ENCODE results near the gene TMEM143. TPM values are rescaled to one million over a fixed set of nuclear protein-coding genes. Genes with fewer than 3 reads are reported as not detected.

Gene TMEM143
- total and polyA plus RNA-seq, 2 of the 8 experiments (the other 6 are each of a cell fraction or from before 2014, with no cell fraction given), result 14.2 to 19.1 TPM

GRCh38 chr19:48405010-48405659 is 41.4 kb upstream of the TMEM143 start:
- Histone ChIP-seq H3K4me1 (replicated peaks in 1 of 4; ENCODE audit: control insufficient read depth in 3 of 4, insufficient read depth in 4 of 4, low read length in 3 of 4) (peaks cover 9 to 14% (median 11%) of the 10 kb centered on the region in 4 experiments; a peak in 6 of 7 replicates), H3K9me3 (ENCODE audit: insufficient read depth in 2 of 2, low read depth in 1 of 2, low read length in 1 of 2) (no peaks in the 10 kb centered on the region), H4K91ac (replicated peaks; ENCODE audit: insufficient read length, low read length) (no peak overlapping the region), H3K23ac (ENCODE audit: insufficient read length) (no peak overlapping the region), H3K79me2 (ENCODE audit: control insufficient read depth in 1 of 2, insufficient read depth in 2 of 2, low read length in 2 of 2) (no peaks in the 10 kb centered on the region), H3K4ac (replicated peaks; ENCODE audit: insufficient read length, low read depth, low read length) (no peak overlapping the region), H3K4me3 (ENCODE audit: extremely low read depth in 1 of 4, insufficient read depth in 2 of 4, low read depth in 3 of 4, low read length in 4 of 4) (no peak overlapping the region), H3K27ac (ENCODE audit: low read depth, low read length) (no peak overlapping the region), H2BK20ac (ENCODE audit: low read length) (no peak overlapping the region), H2BK5ac (ENCODE audit: low read depth, low read length) (no peak overlapping the region; the same call in 1 of the 2 replicates), H3K56ac (replicated peaks; ENCODE audit: insufficient read length, low read depth, low read length) (no peak overlapping the region), H2BK12ac (ENCODE audit: low read depth, low read length) (peak overlapping the region; percentile 82; the same call in 1 of the 2 replicates), H3K9ac (replicated peaks in 1 of 4; ENCODE audit: extremely low read depth in 1 of 4, low read depth in 3 of 4, low read length in 3 of 4) (no peak overlapping the region), H2AFZ (ENCODE audit: low read length) (no peak overlapping the region), H3K36me3 (ENCODE audit: control insufficient read depth in 2 of 4, insufficient read depth in 4 of 4, low read length in 3 of 4) (no peaks in the 10 kb centered on the region), H2AK5ac (ENCODE audit: low read depth, low read length) (no peak overlapping the region), H4K5ac (ENCODE audit: insufficient read length, low read depth, low read length) (no peak overlapping the region), H2BK120ac (replicated peaks; ENCODE audit: low read depth, low read length) (no peak overlapping the region), H3K27me3 (replicated peaks in 1 of 4; ENCODE audit: control insufficient read depth in 3 of 4, extremely low read depth in 1 of 4, insufficient read depth in 3 of 4, low read length in 3 of 4) (no peaks in the 10 kb centered on the region), H3K4me2 (ENCODE audit: insufficient read depth in 1 of 2, low read depth in 2 of 2, low read length in 2 of 2) (no peak overlapping the region), H3K18ac (ENCODE audit: extremely low read depth, low read length) (no peak overlapping the region), H3K23me2 (ENCODE audit: low read depth, low read length) (peaks cover 4% of the 10 kb centered on the region), H2BK15ac (ENCODE audit: low read length) (no peak overlapping the region; the same call in 1 of the 2 replicates), H3K79me1 (ENCODE audit: low read depth, low read length) (no peaks in the 10 kb centered on the region; the same call in none of the 2 replicates), H3K14ac (ENCODE audit: insufficient read length) (no peak overlapping the region), H4K8ac (ENCODE audit: extremely low read depth, insufficient read depth, low read length) (no peak overlapping the region), H4K20me1 (replicated peaks in 1 of 2; ENCODE audit: control insufficient read depth in 1 of 2, insufficient read depth in 2 of 2, low read length in 2 of 2) (no peaks in the 10 kb centered on the region)
- 94% methylated on average over 27 of the region's 27 CpGs; no CpG with 5 or more reads in 1 of the 2 experiments for WGBS, 2 experiments (ENCODE audit: extremely low coverage in 1 of 2, insufficient coverage in 1 of 2, insufficient read length in 1 of 2, insufficient replicate concordance in 2 of 2, low coverage in 1 of 2, low lambda C conversion rate in 2 of 2, missing lambda C conversion rate in 1 of 2)
- FAIRE-seq, result no peak
- peak; percentile 52; the same call in 1 of the 2 replicates for TF ChIP-seq KDM1A (IDR thresholded peaks at IDR 0.05; ENCODE audit: borderline replicate concordance, low read length)
- no peak for TF ChIP-seq ATF2 (IDR thresholded peaks at IDR 0.05; ENCODE audit: low read length)
- no peak for DNase-seq (ENCODE audit: low read depth in 1 of 2, low spot score in 2 of 2)
- ChIA-PET CTCF (ENCODE audit: partially characterized antibody) (interaction anchor here (1.0 to 2.5 kb wide), 2 partner anchors 10 to 41 kb away, joined by 4 to 8 read pairs; partner anchors contain the start of gene GRWD1), POLR2A (ENCODE audit: partially characterized antibody) (interaction anchor here (1.0 to 5.4 kb wide), 8 partner anchors 9 to 63 kb away, joined by 3 to 57 read pairs (median 4); partner anchors contain the start of genes GRIN2D and KDELR1)
